Mucosa of descending colon (tissue), 3 donors: ENCODE measurements around the gene ARHGAP35. TPM values are rescaled to one million over a fixed set of nuclear protein-coding genes. Genes with fewer than 3 reads are reported as not detected.

Experiments used
- ATAC-seq: fragments of 200-7000 bp; cut with Tn5 transposase; one replicate; pipeline ENCODE4 v1.9.1; 2020; ENCODE audit warnings: mild to moderate bottlenecking, moderate library complexity
- DNase-seq, 3 donors: peaks; one replicate each; pipeline ENCODE4 v3.0.0-alpha.2; 2020
- H3K36me3 ChIP-seq: fragments of 200-600 bp; one replicate; pipeline ENCODE4 v1.8.0; 2021; ENCODE audit warnings: low read depth, mild to moderate bottlenecking
- H3K4me1 ChIP-seq: fragments of 200-600 bp; one replicate; pipeline ENCODE4 v1.8.0; 2021; ENCODE audit warnings: low read depth, mild to moderate bottlenecking
- H3K4me3 ChIP-seq: fragments of 200-600 bp; one replicate; pipeline ENCODE4 v1.8.0; 2021; ENCODE audit warnings: mild to moderate bottlenecking
- H3K9me3 ChIP-seq: fragments of 200-600 bp; one replicate; pipeline ENCODE4 v1.8.0; 2021; ENCODE audit warnings: mild to moderate bottlenecking
- intact Hi-C, 2 donors: fragments of 100-400 bp; cut with DNase I in 1 of 2; cut with micrococcal nuclease in 1 of 2; formaldehyde crosslinking; loops; one replicate each; pipeline versions ENCODE4 v1.11.0 to v1.11.1; 2022; cut with DNase I, micrococcal nuclease
- total RNA-seq, 3 donors: library from RNA; stranded (reverse); fragmentation: NEBNext Ultra II Directional in 2 of 3; extraction: Animal tissue kit (Norgen Biotek cat#: 25700) in 2 of 3; gene quantifications; one replicate each; pipeline versions ENCODE4 v1.2.1 to v1.2.4, GENCODE V29; 2021 to 2023
- TF ChIP-seq, protein P1 (sequence below): fragments of 200-600 bp; IDR thresholded peaks from one replicate; pipeline ENCODE4 v1.8.0; 2022; ENCODE audit warnings: antibody characterized with exemption, mild to moderate bottlenecking
- donor health status: DM: no; HTN: no; CAD: no; lungs with moderate emphysema.
- donor health status: DM: no; HTN: no; CAD: no.
- donor health status: DM: no; HTN: yes; CAD: no.

ARHGAP35 gene
- total RNA-seq, 3 donors from 2014 or later: 56.5 to 85.3 (median 82.7) TPM

DNA sequence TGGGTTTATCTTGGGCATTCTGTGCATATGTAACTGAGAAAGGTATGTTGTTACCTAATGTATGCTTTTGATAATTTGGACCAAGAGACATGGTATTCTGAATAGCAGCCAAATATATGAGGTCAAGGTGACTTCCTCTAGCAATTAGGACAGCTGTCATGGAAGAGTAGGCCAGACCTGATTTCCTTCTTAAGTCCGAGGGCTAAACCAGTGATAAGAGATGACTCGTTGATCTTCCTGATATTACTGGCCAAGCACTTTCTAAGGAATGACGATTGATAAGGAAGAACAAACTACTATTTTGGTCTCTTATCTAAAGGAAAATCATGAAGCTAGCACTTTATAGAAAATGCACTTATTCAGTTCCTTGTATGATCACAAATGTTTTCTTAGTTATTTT is 42.7 kb downstream of the ARHGAP35 start:
- peaks cover 16% of the 10 kb centered on the region for H3K4me1 ChIP-seq
- no peaks in the 10 kb centered on the region for H3K9me3 ChIP-seq
- intact Hi-C loops: no loop called here
- H3K4me3 ChIP-seq: no peak overlapping the region
- ATAC-seq: no peak
- TF ChIP-seq, protein P1, sequence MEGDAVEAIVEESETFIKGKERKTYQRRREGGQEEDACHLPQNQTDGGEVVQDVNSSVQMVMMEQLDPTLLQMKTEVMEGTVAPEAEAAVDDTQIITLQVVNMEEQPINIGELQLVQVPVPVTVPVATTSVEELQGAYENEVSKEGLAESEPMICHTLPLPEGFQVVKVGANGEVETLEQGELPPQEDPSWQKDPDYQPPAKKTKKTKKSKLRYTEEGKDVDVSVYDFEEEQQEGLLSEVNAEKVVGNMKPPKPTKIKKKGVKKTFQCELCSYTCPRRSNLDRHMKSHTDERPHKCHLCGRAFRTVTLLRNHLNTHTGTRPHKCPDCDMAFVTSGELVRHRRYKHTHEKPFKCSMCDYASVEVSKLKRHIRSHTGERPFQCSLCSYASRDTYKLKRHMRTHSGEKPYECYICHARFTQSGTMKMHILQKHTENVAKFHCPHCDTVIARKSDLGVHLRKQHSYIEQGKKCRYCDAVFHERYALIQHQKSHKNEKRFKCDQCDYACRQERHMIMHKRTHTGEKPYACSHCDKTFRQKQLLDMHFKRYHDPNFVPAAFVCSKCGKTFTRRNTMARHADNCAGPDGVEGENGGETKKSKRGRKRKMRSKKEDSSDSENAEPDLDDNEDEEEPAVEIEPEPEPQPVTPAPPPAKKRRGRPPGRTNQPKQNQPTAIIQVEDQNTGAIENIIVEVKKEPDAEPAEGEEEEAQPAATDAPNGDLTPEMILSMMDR: no peak
- DNase-seq: no peak
- H3K36me3 ChIP-seq: no peaks in the 10 kb centered on the region

DNA sequence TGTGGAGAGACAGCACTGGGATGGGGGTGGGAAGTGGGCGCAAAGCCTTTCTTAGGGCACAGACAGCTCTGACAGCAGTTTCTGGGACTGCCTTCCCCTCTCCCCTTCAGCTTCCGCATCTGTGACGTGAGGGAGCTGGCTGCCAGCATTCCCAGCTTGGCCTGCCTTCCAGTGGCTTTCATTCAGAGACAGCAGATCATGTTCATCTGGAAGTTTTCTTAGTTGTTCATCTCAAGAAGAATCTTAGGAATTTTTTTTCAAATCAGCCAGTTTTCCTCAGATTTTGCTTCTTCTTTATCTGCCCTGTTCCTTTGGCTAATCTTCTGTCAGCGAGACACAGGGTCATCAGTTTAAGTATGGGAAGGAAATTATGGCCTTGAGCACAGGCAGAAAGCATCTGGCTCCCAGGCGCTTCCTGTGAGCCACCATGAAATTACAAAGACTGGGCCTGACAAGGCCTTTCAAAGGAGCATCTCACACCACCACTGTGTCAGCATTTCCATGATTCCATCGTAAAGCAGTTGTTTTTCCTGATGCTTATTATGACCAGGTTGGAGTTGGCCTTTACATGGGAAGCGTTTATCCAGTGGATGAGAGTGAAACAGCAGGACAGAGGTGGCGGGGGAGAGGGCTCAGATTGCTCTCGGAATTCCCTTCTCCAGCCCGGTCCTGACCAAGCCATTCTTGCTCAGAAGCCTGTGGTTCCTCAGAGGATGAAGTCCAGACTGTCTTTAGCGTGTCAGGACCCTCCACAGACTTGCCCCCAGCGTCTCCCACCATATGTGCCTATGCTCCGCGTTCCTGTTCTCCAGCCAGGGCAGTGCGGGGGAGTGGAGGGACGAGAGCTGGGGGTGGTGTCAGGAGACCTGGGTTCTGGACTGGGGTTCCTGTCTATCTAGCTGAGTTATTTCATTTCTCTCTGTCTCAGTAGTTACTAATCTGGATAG is 43.6 kb downstream of the ARHGAP35 start:
- Histone ChIP-seq H3K4me3 (no peak overlapping the region), H3K36me3 (no peaks in the 10 kb centered on the region), H3K4me1 (peaks cover 8% of the 10 kb centered on the region), H3K9me3 (no peaks in the 10 kb centered on the region)
- TF ChIP-seq, protein P1: no peak
- intact Hi-C loops: no loop called here
- no peak for ATAC-seq
- DNase-seq: no peak

DNA sequence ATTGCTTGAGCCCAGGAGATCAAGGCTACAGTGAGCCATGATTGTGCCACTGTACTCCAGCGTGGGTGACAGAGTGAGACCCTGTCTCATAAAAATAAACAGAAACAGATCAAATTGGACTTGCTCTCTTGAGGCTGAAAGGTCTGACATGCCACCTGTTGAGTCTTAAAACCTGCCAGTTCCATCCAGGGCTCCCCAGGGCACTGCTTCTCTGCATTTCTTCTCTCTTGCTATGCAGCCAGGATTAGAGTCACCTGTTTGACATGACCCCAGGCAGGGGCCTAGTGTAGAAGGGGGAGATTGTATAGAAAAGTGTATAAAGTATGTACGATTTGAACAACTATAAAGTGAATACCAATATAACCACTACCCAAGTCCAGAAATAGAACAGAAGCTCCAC is 45.4 kb downstream of the ARHGAP35 start:
- TF ChIP-seq, protein P1: no peak
- peaks cover 8% of the 10 kb centered on the region for H3K4me1 ChIP-seq
- ATAC-seq (no peak), DNase-seq (no peak)
- no peak overlapping the region for H3K4me3 ChIP-seq
- H3K9me3 ChIP-seq: no peaks in the 10 kb centered on the region
- H3K36me3 ChIP-seq: no peaks in the 10 kb centered on the region
- intact Hi-C loops: no loop called here

DNA sequence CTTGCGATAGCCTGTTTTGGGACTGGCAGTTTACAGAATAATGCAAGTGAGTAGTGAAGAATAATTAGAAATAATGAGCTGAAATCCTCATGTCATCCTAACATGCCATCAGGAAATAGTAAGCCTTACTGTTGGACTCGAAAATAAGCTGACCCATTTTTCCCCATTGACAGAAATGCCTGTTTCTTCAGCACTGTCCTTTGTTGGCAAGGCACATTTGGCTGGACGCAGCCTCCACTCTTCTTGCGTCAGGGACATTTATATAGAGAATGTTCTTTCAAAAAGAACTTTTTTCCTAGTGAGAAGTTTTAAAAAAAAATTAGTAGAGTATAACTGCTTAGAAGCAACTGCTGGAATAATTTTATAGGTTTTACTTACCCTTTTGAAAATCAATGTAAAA is 47.1 kb downstream of the ARHGAP35 start:
- TF ChIP-seq, protein P1: no peak
- intact Hi-C loops: no loop called here

DNA sequence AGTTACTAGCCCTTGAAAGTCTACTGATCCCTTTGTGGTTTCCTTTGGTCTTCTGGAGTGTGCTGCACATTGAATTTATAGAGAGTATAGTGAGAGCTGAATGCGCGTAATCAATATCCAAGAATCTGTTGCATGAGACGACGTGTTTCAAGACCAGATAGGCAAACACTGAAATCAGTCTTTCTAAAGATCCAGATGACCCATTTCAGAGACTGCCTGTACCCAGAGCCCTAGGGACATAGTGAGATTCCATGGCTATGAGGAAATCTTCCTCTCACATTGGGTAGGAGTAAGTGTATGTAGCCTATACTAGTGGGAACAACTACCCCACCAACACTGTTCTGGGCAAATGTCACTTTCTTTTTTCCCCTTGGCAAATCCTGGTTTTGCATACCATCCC is 48.6 kb downstream of the ARHGAP35 start:
- intact Hi-C loops: no loop called here
- peaks cover 14% of the 10 kb centered on the region for H3K4me1 ChIP-seq

More for the DNA sequence above, 47.1 kb downstream of the ARHGAP35 start:
- no peaks in the 10 kb centered on the region for H3K4me1 ChIP-seq
- no peak for DNase-seq
- H3K9me3 ChIP-seq: no peaks in the 10 kb centered on the region
- no peaks in the 10 kb centered on the region for H3K36me3 ChIP-seq
- no peak for ATAC-seq
- no peak overlapping the region for H3K4me3 ChIP-seq

More for the DNA sequence above, 48.6 kb downstream of the ARHGAP35 start:
- ATAC-seq (no peak), DNase-seq (no peak)
- H3K36me3 ChIP-seq: no peaks in the 10 kb centered on the region
- no peaks in the 10 kb centered on the region for H3K9me3 ChIP-seq
- TF ChIP-seq, protein P1: no peak
- no peak overlapping the region for H3K4me3 ChIP-seq

Other genes starting within 250 kb of the ARHGAP35 start
- 1 to 10 TPM in 2 of 3 donors, under 1 TPM in 1; 0.49 to 2.4 (median 2.1) TPM for gene PTGIR, start 235.9 kb upstream of the ARHGAP35 start, total RNA-seq
- gene GNG8, start 224.8 kb upstream of the ARHGAP35 start, total RNA-seq: 1 to 10 TPM in 1 of 3 donors, not detected in 2; 2.3 TPM
- gene DACT3, start 199.8 kb upstream of the ARHGAP35 start, total RNA-seq: 10 to 100 TPM in 1 of 3 donors, 1 to 10 TPM in 2; 1.9 to 60.9 (median 3.4) TPM
- gene PRKD2, start 143.9 kb upstream of the ARHGAP35 start, total RNA-seq: 10 to 100 TPM; 52.5 to 70.5 (median 62.9) TPM
- 10 to 100 TPM; 10.7 to 19.8 (median 10.9) TPM for gene FKRP, start 114.9 kb upstream of the ARHGAP35 start, total RNA-seq
- 10 to 100 TPM; 68.3 to 79.2 (median 73.7) TPM for gene STRN4, start 114.5 kb upstream of the ARHGAP35 start, total RNA-seq
- gene SLC1A5, start 72.4 kb upstream of the ARHGAP35 start, total RNA-seq: 100 to 1,000 TPM in 1 of 3 donors, 10 to 100 TPM in 2; 54.7 to 101 (median 89.2) TPM
- gene AP2S1, start 10.2 kb upstream of the ARHGAP35 start, total RNA-seq: 100 to 1,000 TPM in 2 of 3 donors, 10 to 100 TPM in 1; 90.8 to 141 (median 107) TPM
- gene NPAS1, start 158.8 kb downstream of the ARHGAP35 start, total RNA-seq: 1 to 10 TPM in 1 of 3 donors, under 1 TPM in 1, not detected in 1; 0.31 to 1.1 TPM
- gene TMEM160, start 187.6 kb downstream of the ARHGAP35 start, total RNA-seq: 10 to 100 TPM; 23.8 to 32.8 (median 25.9) TPM